ENCODE data around the gene ATAD3A.
"Not testable (repeated sequence)": the region's sequence is repeated elsewhere in the genome, so short reads cannot be mapped to it uniquely, and the experiment has no call there.

Gene ATAD3A

GRCh38 chr1:1489861-1490260 lies 22.1 kb upstream of the ATAD3A start:
- no peak for DNase-seq (ENCODE audit: low read depth in 2 of 2)

- no peak for DNase-seq (ENCODE audit: low read depth in 2 of 2)
Observed at GRCh38 chr1:1490633-1491230, 21.2 kb upstream of the ATAD3A start.

GRCh38 chr1:1491601-1492000 lies 20.4 kb upstream of the ATAD3A start:
- DNase-seq (ENCODE audit: low read depth in 2 of 2): no peak

- not testable (repeated sequence) for DNase-seq (ENCODE audit: low read depth in 2 of 2)
Observed at GRCh38 chr1:1494311-1494710, 17.7 kb upstream of the ATAD3A start.

- DNase-seq (ENCODE audit: low read depth in 2 of 2): not testable (repeated sequence)
Observed at GRCh38 chr1:1495461-1495975, 16.4 kb upstream of the ATAD3A start.

GRCh38 chr1:1504777-1505365 lies 7.1 kb upstream of the ATAD3A start:
- DNase-seq (ENCODE audit: low read depth in 2 of 2): peak in 1 of 2 donors; percentile 35

GRCh38 chr1:1505366-1505798 lies 6.6 kb upstream of the ATAD3A start:
- DNase-seq (ENCODE audit: low read depth in 2 of 2): not testable (repeated sequence)

GRCh38 chr1:1505801-1506200 lies 6.2 kb upstream of the ATAD3A start:
- not testable (repeated sequence) for DNase-seq (ENCODE audit: low read depth in 2 of 2)

GRCh38 chr1:1507305-1507704 lies 4.7 kb upstream of the ATAD3A start:
- no peak for DNase-seq (ENCODE audit: low read depth in 2 of 2)

GRCh38 chr1:1508775-1509464 lies 3.0 kb upstream of the ATAD3A start:
- not testable (repeated sequence) for DNase-seq (ENCODE audit: low read depth in 2 of 2)

- not testable (repeated sequence) for DNase-seq (ENCODE audit: low read depth in 2 of 2)
Observed at GRCh38 chr1:1509465-1509850, 2.5 kb upstream of the ATAD3A start.

GRCh38 chr1:1510912-1511532 lies 940 bp upstream of the ATAD3A start:
- no peak for DNase-seq (ENCODE audit: low read depth in 2 of 2)

GRCh38 chr1:1512425-1512824 lies 463 bp downstream of the ATAD3A start:
- DNase-seq (ENCODE audit: low read depth in 2 of 2): not testable (repeated sequence)

GRCh38 chr1:1513675-1514074 lies 1.7 kb downstream of the ATAD3A start:
- DNase-seq (ENCODE audit: low read depth in 2 of 2): not testable (repeated sequence)

GRCh38 chr1:1514376-1514775 lies 2.4 kb downstream of the ATAD3A start:
- not testable (repeated sequence) for DNase-seq (ENCODE audit: low read depth in 2 of 2)

- not testable (repeated sequence) for DNase-seq (ENCODE audit: low read depth in 2 of 2)
Observed at GRCh38 chr1:1516923-1517322, 5.0 kb downstream of the ATAD3A start.

GRCh38 chr1:1517973-1518620 lies 6.1 kb downstream of the ATAD3A start:
- DNase-seq (ENCODE audit: low read depth in 2 of 2): no peak

GRCh38 chr1:1518621-1519007 lies 6.7 kb downstream of the ATAD3A start:
- not testable (repeated sequence) for DNase-seq (ENCODE audit: low read depth in 2 of 2)

GRCh38 chr1:1519805-1520505 lies 8.0 kb downstream of the ATAD3A start:
- DNase-seq (ENCODE audit: low read depth in 2 of 2): not testable (repeated sequence)

GRCh38 chr1:1521331-1521730 lies 9.4 kb downstream of the ATAD3A start:
- DNase-seq (ENCODE audit: low read depth in 2 of 2): no peak

- not testable (repeated sequence) for DNase-seq (ENCODE audit: low read depth in 2 of 2)
Observed at GRCh38 chr1:1522536-1522935, 10.6 kb downstream of the ATAD3A start.
